ENCODE results near the gene ATF7. TPM values are rescaled to one million over a fixed set of nuclear protein-coding genes. Genes with fewer than 3 reads are reported as not detected.

Gene ATF7
- total RNA-seq, 1 experiment from 2014 or later: 44.3 TPM

DNA sequence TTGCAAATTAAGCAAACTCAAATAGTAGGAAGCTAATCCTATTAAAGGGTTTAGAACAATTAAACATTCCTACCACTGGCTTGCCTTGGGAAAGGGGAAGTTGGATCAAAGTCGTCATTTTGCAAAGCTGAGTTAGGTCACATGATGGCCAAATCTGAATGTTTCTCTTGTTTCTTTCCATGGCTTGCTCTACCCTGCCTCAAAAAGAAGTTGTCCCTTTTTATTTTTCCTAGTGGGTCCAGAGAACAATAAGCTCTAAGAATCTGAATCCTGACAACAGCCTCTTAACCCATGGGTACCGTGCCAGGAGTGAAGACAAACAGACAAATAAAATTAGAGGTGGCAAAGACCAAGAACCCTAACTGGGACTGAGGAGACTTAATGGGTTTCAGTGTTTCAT, 92.7 kb downstream of the ATF7 start:
- Histone ChIP-seq H3K27ac (ENCODE audit: low read depth, low read length, poor library complexity, severe bottlenecking) (no peak overlapping the region), H3K9me3 (ENCODE audit: low read depth, low read length, poor library complexity, severe bottlenecking) (no peaks in the 10 kb centered on the region), H3K4me3 (ENCODE audit: low read depth, low read length, poor library complexity, severe bottlenecking) (no peak overlapping the region), H3K36me3 (ENCODE audit: insufficient read depth, low read length, poor library complexity, severe bottlenecking) (peaks cover 47% of the 10 kb centered on the region), H3K4me1 (ENCODE audit: insufficient read depth, low read length, poor library complexity, severe bottlenecking) (peaks cover 3% of the 10 kb centered on the region), H3K27me3 (replicated peaks; ENCODE audit: insufficient read depth, low read depth, low read length, poor library complexity) (no peaks in the 10 kb centered on the region)
- DNase-seq (ENCODE audit: low spot score): no peak
- no TSS peak for BruUV-seq (replicated peaks)
- no peak for TF ChIP-seq EZH2 (IDR thresholded peaks at IDR 0.05; ENCODE audit: borderline replicate concordance, low read depth, low read length, poor library complexity, severe bottlenecking)
- TF ChIP-seq, protein P1, sequence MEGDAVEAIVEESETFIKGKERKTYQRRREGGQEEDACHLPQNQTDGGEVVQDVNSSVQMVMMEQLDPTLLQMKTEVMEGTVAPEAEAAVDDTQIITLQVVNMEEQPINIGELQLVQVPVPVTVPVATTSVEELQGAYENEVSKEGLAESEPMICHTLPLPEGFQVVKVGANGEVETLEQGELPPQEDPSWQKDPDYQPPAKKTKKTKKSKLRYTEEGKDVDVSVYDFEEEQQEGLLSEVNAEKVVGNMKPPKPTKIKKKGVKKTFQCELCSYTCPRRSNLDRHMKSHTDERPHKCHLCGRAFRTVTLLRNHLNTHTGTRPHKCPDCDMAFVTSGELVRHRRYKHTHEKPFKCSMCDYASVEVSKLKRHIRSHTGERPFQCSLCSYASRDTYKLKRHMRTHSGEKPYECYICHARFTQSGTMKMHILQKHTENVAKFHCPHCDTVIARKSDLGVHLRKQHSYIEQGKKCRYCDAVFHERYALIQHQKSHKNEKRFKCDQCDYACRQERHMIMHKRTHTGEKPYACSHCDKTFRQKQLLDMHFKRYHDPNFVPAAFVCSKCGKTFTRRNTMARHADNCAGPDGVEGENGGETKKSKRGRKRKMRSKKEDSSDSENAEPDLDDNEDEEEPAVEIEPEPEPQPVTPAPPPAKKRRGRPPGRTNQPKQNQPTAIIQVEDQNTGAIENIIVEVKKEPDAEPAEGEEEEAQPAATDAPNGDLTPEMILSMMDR (conservative IDR thresholded peaks at IDR 0.05; ENCODE audit: low read depth, low read length): no peak
- intact Hi-C loops (cut with micrococcal nuclease; ENCODE audit: unreplicated experiment): no loop called here
- POLR2A ChIA-PET (ENCODE audit: low non-redundant PET): no interaction called here
- CTCF ChIA-PET: no interaction called here

DNA sequence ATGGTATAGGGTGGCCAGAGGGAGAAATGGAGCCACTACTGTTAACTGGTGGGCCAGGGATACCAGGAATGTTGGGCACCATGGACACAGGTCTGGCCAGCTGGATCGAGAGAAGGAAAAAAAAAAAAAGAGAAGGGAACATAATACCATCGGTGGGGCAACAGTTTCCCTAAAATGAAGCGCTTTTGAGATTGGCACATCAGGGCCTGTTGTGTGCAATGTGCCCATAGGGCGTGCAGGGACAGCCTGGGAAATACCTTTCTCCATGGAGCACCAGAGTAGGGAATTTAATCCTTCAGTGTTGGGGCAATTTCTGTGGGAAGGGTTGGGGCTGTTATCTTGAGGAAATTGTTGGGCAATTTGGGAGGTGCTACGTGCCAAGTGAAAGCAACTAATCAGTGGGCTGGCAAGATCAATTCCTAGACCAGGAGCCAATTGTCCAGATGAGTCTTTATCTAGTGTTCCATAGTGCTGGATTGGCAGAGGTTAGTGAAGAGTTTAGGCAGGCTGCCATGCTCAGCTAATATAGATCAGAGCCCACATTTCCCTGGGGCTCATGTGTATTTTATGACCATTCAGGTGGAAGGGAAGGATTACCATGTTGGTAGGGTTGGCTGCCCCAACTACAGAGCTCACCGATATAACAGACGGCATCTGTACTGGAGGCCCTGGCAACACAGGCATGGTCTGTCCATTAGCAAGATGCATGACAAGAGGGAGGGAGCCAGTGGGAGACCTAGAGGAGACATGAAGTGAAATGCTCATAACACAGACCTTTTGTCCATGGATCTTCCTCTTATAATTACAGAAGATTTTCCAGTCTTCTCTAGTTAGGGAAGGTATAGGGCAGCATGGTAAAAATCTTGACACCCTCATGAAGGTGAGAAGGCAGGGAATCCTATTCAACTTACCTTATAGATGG, 93.4 kb downstream of the ATF7 start:
- H3K9me3 ChIP-seq (ENCODE audit: low read depth, low read length, poor library complexity, severe bottlenecking): no peaks in the 10 kb centered on the region
- ChIA-PET POLR2A (ENCODE audit: low non-redundant PET) (no interaction called here), CTCF (no interaction called here)
- H3K4me1 ChIP-seq (ENCODE audit: insufficient read depth, low read length, poor library complexity, severe bottlenecking): no peaks in the 10 kb centered on the region
- no peak for DNase-seq (ENCODE audit: low spot score)
- no TSS peak for BruUV-seq (replicated peaks)
- no peak overlapping the region for H3K27ac ChIP-seq (ENCODE audit: low read depth, low read length, poor library complexity, severe bottlenecking)
- no peaks in the 10 kb centered on the region for H3K27me3 ChIP-seq (replicated peaks; ENCODE audit: insufficient read depth, low read depth, low read length, poor library complexity)
- intact Hi-C loops (cut with micrococcal nuclease; ENCODE audit: unreplicated experiment): no loop called here
- no peak overlapping the region for H3K4me3 ChIP-seq (ENCODE audit: low read depth, low read length, poor library complexity, severe bottlenecking)
- H3K36me3 ChIP-seq (ENCODE audit: insufficient read depth, low read length, poor library complexity, severe bottlenecking): peaks cover 47% of the 10 kb centered on the region
- no peak for TF ChIP-seq EZH2 (IDR thresholded peaks at IDR 0.05; ENCODE audit: borderline replicate concordance, low read depth, low read length, poor library complexity, severe bottlenecking)
- TF ChIP-seq, protein P1 (conservative IDR thresholded peaks at IDR 0.05; ENCODE audit: low read depth, low read length): no peak

DNA sequence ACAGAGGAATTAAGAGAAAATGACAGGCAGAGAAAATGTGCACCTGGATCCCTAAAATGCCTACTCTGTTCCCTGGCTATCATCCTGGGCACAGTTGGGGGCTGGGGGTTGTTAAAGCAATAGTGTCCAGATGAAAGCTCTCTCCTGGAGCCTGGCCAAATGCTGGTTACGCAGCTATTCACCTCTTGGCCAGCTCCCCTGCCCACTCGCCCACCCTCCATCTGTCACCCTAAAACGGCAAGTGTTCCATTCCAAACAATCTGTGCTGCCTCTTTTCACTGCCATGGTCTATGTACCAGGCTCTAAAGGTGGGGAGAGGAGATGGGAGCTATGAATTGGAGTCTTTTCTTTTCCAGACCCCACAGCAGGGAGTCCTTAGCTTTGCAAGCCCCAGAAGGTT, 94.2 kb downstream of the ATF7 start:
- ChIA-PET POLR2A (ENCODE audit: low non-redundant PET) (no interaction called here), CTCF (no interaction called here)
- no peak overlapping the region for H3K4me3 ChIP-seq (ENCODE audit: low read depth, low read length, poor library complexity, severe bottlenecking)
- DNase-seq (ENCODE audit: low spot score): no peak
- intact Hi-C loops (cut with micrococcal nuclease; ENCODE audit: unreplicated experiment): no loop called here
- no peaks in the 10 kb centered on the region for H3K4me1 ChIP-seq (ENCODE audit: insufficient read depth, low read length, poor library complexity, severe bottlenecking)
- TF ChIP-seq, protein P1 (conservative IDR thresholded peaks at IDR 0.05; ENCODE audit: low read depth, low read length): no peak
- no peak for TF ChIP-seq EZH2 (IDR thresholded peaks at IDR 0.05; ENCODE audit: borderline replicate concordance, low read depth, low read length, poor library complexity, severe bottlenecking)
- BruUV-seq (replicated peaks): no TSS peak
- no peak overlapping the region for H3K27ac ChIP-seq (ENCODE audit: low read depth, low read length, poor library complexity, severe bottlenecking)
- H3K27me3 ChIP-seq (replicated peaks; ENCODE audit: insufficient read depth, low read depth, low read length, poor library complexity): no peaks in the 10 kb centered on the region
- peaks cover 47% of the 10 kb centered on the region for H3K36me3 ChIP-seq (ENCODE audit: insufficient read depth, low read length, poor library complexity, severe bottlenecking)
- H3K9me3 ChIP-seq (ENCODE audit: low read depth, low read length, poor library complexity, severe bottlenecking): no peaks in the 10 kb centered on the region
